HepG2 (cell line): ENCODE results near the gene MATK. TPM values are rescaled to one million over a fixed set of nuclear protein-coding genes. Genes with fewer than 3 reads are reported as not detected.

Source experiments
- CTCF ChIP-seq: sonication (generic); formaldehyde crosslinking; IDR thresholded peaks from 2 replicates; pipeline ENCODE4 v1.5.0; 2020; ENCODE audit warnings: mild to moderate bottlenecking, missing genetic modification reagents, moderate library complexity
- ELF1 ChIP-seq: sonication (generic); formaldehyde crosslinking; IDR thresholded peaks from 2 replicates; pipeline ENCODE4 v1.4.0; 2020; ENCODE audit warnings: missing genetic modification reagents
- ERF ChIP-seq: IDR thresholded peaks from 2 replicates; pipeline ENCODE4 v1.6.1; 2018; ENCODE audit warnings: missing biosample characterization, missing genetic modification reagents
- GABPB1 ChIP-seq: IDR thresholded peaks from 2 replicates; pipeline ENCODE4 v1.6.1; 2016; ENCODE audit warnings: mild to moderate bottlenecking, missing genetic modification reagents, moderate library complexity, missing compliant biosample characterization
- IRF9 ChIP-seq: sonication (generic); formaldehyde crosslinking; IDR thresholded peaks from 2 replicates; pipeline ENCODE4 v1.8.0; 2022; ENCODE audit warnings: missing genetic modification reagents, mild to moderate bottlenecking, borderline replicate concordance
- MBNL3 ChIP-seq: fragments of 250-450 bp; sonication (Bioruptor Pico); conservative IDR thresholded peaks from 2 replicates; pipeline ENCODE4 v1.8.0; 2022; ENCODE audit warnings: mild to moderate bottlenecking, inconsistent platforms
- MIXL1 ChIP-seq: IDR thresholded peaks from 2 replicates; pipeline ENCODE4 v1.6.1; 2016
- NAIF1 ChIP-seq: sonication (generic); formaldehyde crosslinking; IDR thresholded peaks from 2 replicates; pipeline ENCODE4 v1.5.0; 2020; ENCODE audit warnings: mild to moderate bottlenecking, missing genetic modification reagents, borderline replicate concordance
- NCOA1 ChIP-seq: sonication (generic); formaldehyde crosslinking; IDR thresholded peaks from 2 replicates; pipeline ENCODE4 v1.9.0; 2021; ENCODE audit warnings: missing genetic modification reagents
- NCOR1 ChIP-seq: fragments of 200-600 bp; sonication (generic); IDR thresholded peaks from 2 replicates; pipeline ENCODE4 v1.7.0; 2017; ENCODE audit warnings: antibody characterized with exemption, low read length, borderline replicate concordance
- NR2C2 ChIP-seq: sonication (generic); formaldehyde crosslinking; IDR thresholded peaks from 2 replicates; pipeline ENCODE4 v1.4.0; 2020; ENCODE audit warnings: missing genetic modification reagents, mild to moderate bottlenecking, moderate library complexity, borderline replicate concordance
- PHF20 ChIP-seq: sonication (generic); formaldehyde crosslinking; IDR thresholded peaks from 2 replicates; pipeline ENCODE4 v1.5.0; 2020; ENCODE audit warnings: mild to moderate bottlenecking, missing genetic modification reagents
- POGK ChIP-seq: sonication (generic); formaldehyde crosslinking; conservative IDR thresholded peaks from 2 replicates; pipeline ENCODE4 v1.8.0; 2022; ENCODE audit warnings: mild to moderate bottlenecking, moderate library complexity, missing genetic modification reagents
- POLR2AphosphoS5 ChIP-seq: IDR thresholded peaks from 2 replicates; pipeline ENCODE4 v1.6.1; 2012; ENCODE audit warnings: low read depth, low read length
- REPIN1 ChIP-seq: sonication (generic); formaldehyde crosslinking; IDR thresholded peaks from 2 replicates; pipeline ENCODE4 v1.8.0; 2022; ENCODE audit warnings: missing genetic modification reagents, low read depth, mild to moderate bottlenecking, borderline replicate concordance
- SP1 ChIP-seq, 2 experiments: fragments of 450-650 bp in 1 of 2; sonication (generic) in 1 of 2; formaldehyde crosslinking in 1 of 2; IDR thresholded peaks; 2 replicates each; pipeline versions ENCODE4 v1.4.0 to v1.6.1; 2016 to 2020; ENCODE audit warnings: missing genetic modification reagents in 1 of 2
- TAF1 ChIP-seq: sonication (generic); formaldehyde crosslinking; IDR thresholded peaks from 2 replicates; pipeline ENCODE4 v1.4.0; 2020; ENCODE audit warnings: missing genetic modification reagents
- TBX2 ChIP-seq: sonication (generic); formaldehyde crosslinking; IDR thresholded peaks from 2 replicates; pipeline ENCODE4 v1.5.0; 2020; ENCODE audit warnings: missing genetic modification reagents, mild to moderate bottlenecking, borderline replicate concordance
- TFDP1 ChIP-seq: IDR thresholded peaks from 2 replicates; pipeline ENCODE4 v1.6.1; 2016; ENCODE audit warnings: missing compliant biosample characterization, missing genetic modification reagents, borderline replicate concordance
- YY1 ChIP-seq: IDR thresholded peaks from 2 replicates; pipeline ENCODE4 v1.6.1; 2011; ENCODE audit warnings: low read length, low read depth, moderate library complexity, mild to moderate bottlenecking; ENCODE audit not compliant: insufficient read depth, insufficient replicate concordance
- ZNF335 ChIP-seq: sonication (generic); formaldehyde crosslinking; IDR thresholded peaks from 2 replicates; pipeline ENCODE4 v1.4.0; 2020; ENCODE audit warnings: missing genetic modification reagents
- ZNF607 ChIP-seq: sonication (generic); formaldehyde crosslinking; IDR thresholded peaks from 2 replicates; pipeline ENCODE4 v1.5.1; 2020; ENCODE audit warnings: missing genetic modification reagents, mild to moderate bottlenecking, borderline replicate concordance
- ZNF660 ChIP-seq: sonication (generic); formaldehyde crosslinking; IDR thresholded peaks from 2 replicates; pipeline ENCODE4 v1.5.1; 2020; ENCODE audit warnings: mild to moderate bottlenecking, low read depth, missing genetic modification reagents, borderline replicate concordance
- ZNF766 ChIP-seq: sonication (generic); formaldehyde crosslinking; IDR thresholded peaks from 2 replicates; pipeline ENCODE4 v1.5.0; 2020; ENCODE audit warnings: missing genetic modification reagents, borderline replicate concordance
- polyA plus RNA-seq, 8 experiments: library from polyadenylated mRNA; depleted of rRNA in 3 of 8; stranded (reverse) in 7 of 8; unstranded in 1 of 8; fragments of >200 nt; fragmentation: Illumina TruSeq in 4 of 8; extraction: Trizol in 4 of 8; gene quantifications; 2 replicates each; pipeline versions ENCODE4 v1.2.1 to v1.2.3, GENCODE V29; 2011 to 2016; ENCODE audit warnings: low read depth in 4 of 8, missing spikeins in 1 of 8, mixed read lengths in 1 of 8; ENCODE audit not compliant: insufficient read depth in 1 of 8
- total RNA-seq, 5 experiments: library from RNA; depleted of rRNA; stranded (reverse); fragments of >200 nt; fragmentation: Illumina TruSeq; extraction: Trizol; gene quantifications; 2 replicates each; pipeline ENCODE4 v1.2.3, GENCODE V29; 2016; ENCODE audit warnings: low read depth in 1 of 5

Gene MATK
- total and polyA plus RNA-seq, 2 of the 13 experiments (the other 11 are each of a cell fraction or from before 2014, with no cell fraction given), result 0.09 TPM; not detected in 1

GRCh38 chr19:3761382-3762129, 24.6 kb downstream of the MATK start, which contains the start of gene APBA3 (continued):
- TF ChIP-seq NR2C2 (CRISPR knock-in tag), result peak; percentile 42; the same call in 1 of the 2 replicates
- peak; percentile 75 for TF ChIP-seq IRF9 (CRISPR knock-in tag)
- no peak for TF ChIP-seq ZNF660
- peak; percentile 84; the same call in 1 of the 2 replicates for TF ChIP-seq NCOA1
- peak; percentile 58; the same call in 1 of the 2 replicates for TF ChIP-seq ZNF766 (CRISPR knock-in tag)
- TF ChIP-seq ELF1, result peak; percentile 76
- TF ChIP-seq MBNL3, result no peak
- peak; percentile 88 for TF ChIP-seq POLR2AphosphoS5
- TF ChIP-seq ZNF335 (CRISPR knock-in tag), result peak; percentile 87
- peak; percentile 71 for TF ChIP-seq YY1
- peak; percentile 93 for TF ChIP-seq CTCF
- TF ChIP-seq REPIN1 (CRISPR knock-in tag), result peak; percentile 32; the same call in 1 of the 2 replicates
- peak; percentile 63 for TF ChIP-seq PHF20 (CRISPR knock-in tag)
- no peak for TF ChIP-seq MIXL1
- 0 out of 2 replicates have a peak, but pooled peaks have one; percentile 59 for TF ChIP-seq POGK (CRISPR knock-in tag)
- TF ChIP-seq NCOR1, result peak; percentile 10; the same call in 1 of the 2 replicates
- no peak for TF ChIP-seq SP1 (IDR thresholded peaks at IDR 0.05)
- 0 out of 2 replicates have a peak, but pooled peaks have one; percentile 17 for TF ChIP-seq SP1 (CRISPR knock-in tag; IDR thresholded peaks at IDR 0.05)
- TF ChIP-seq ERF, result 0 out of 2 replicates have a peak, but pooled peaks have one; percentile 27
- TF ChIP-seq GABPB1 (CRISPR knock-in tag), result peak; percentile 94
- peak; percentile 92 for TF ChIP-seq ZNF607
- no peak; the same call in 1 of the 2 replicates for TF ChIP-seq TFDP1 (CRISPR knock-in tag)
- peak; percentile 98 for TF ChIP-seq NAIF1 (CRISPR knock-in tag)
- TF ChIP-seq TAF1, result peak; percentile 81; the same call in 1 of the 2 replicates
- TF ChIP-seq TBX2 (CRISPR knock-in tag), result peak; percentile 56
